Amygdala (tissue), 56 donors: ENCODE results near the gene VMAC.

ENCODE experiments used
- DNase-seq, 56 donors: peaks; one replicate each; lab custom pipeline; 2025; lab: John Stamatoyannopoulos, UW

The VMAC gene

GRCh38 chr19:5926641-5927440 is 22.2 kb downstream of the VMAC start:
- peak in 5 of 56 donors; percentile 2 to 32 (median 17) for DNase-seq

GRCh38 chr19:5927441-5927821 is 22.8 kb downstream of the VMAC start:
- DNase-seq, result no peak

DNA sequence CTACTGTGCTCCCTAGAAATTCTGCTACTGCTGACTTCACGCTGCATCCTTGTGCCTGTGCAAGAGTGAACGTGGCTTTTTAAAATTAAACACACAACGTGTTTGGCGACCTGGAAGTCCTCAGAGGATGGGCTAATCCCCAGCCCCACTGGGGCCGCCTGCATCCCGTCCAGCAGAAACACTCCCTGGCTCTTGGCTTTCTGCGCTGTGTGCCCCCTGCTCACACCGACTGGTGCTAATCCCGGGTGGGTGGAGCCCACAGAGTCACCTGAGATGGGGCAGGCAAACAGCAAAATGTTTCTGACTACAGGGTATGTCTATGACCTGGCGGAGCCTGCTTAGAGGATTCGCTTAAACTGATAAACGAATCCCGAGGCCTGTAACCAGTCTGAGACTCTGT is 24.5 kb downstream of the VMAC start:
- no peak for DNase-seq

GRCh38 chr19:5929625-5930024 is 25.0 kb downstream of the VMAC start:
- DNase-seq, result no peak

- DNase-seq, result no peak
These were observed 26.6 kb downstream of the VMAC start for GRCh38 chr19:5931251-5931650.

DNA sequence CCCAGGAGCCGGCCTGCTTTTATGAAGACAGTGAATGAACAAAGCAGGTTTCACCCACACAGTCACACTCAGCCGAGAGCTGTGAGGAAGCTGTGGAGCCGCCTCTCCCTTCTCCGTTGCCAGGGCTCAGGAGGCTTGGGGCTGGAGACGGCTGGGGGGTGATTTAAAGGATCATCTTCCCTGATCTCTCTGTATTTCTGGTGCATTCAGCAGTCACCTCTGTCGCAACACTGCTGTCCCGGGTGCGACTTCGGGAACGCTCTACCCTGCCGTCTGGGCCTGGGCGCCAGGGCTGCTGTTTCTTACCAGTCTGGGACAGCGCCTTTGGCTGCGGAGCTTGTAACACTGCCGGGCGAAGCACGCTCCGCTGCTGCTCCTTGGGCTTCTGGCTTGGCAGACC is 27.5 kb downstream of the VMAC start:
- DNase-seq, result peak in 23 of 56 donors; percentile 11 to 66 (median 41)

DNA sequence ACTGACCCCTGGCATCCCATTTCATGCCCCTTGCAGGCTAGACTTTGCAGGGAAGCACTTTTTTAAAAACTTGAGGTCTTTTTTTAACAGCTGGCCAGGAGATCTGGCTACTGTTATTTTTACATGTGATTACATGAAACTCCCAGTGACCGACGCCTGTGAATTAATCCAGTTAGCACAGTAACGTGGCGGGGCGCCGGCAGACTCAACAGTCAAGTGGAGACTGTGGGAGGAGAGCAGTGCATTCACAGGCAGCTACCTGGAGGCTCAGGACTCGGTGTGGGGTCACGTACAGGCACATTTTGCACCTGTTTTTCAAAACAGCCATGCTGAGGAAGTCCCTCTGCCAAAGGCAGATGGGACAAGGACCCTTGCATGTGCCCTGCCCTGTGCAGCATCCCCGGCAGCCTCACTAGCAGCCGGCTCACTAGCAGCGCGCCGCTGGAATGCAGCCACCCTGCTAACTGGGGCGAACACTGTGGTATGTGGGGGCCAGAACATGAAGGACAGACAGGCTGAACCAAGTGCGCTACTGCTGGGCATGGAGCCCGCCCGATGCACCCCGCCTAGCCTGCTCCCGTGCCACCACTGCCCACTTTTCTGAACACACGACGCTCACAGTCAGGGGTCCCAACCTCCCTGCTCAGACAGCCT is 28.1 kb downstream of the VMAC start:
- DNase-seq, result peak in 7 of 56 donors; percentile 8 to 45 (median 25)

- DNase-seq, result no peak
These were observed 28.9 kb downstream of the VMAC start for GRCh38 chr19:5933391-5934068.

- no peak for DNase-seq
These were observed 29.4 kb downstream of the VMAC start for GRCh38 chr19:5934069-5934401.

GRCh38 chr19:5934774-5935472 is 30.3 kb downstream of the VMAC start:
- DNase-seq, result peak in 6 of 56 donors; percentile 11 to 23 (median 17)

DNA sequence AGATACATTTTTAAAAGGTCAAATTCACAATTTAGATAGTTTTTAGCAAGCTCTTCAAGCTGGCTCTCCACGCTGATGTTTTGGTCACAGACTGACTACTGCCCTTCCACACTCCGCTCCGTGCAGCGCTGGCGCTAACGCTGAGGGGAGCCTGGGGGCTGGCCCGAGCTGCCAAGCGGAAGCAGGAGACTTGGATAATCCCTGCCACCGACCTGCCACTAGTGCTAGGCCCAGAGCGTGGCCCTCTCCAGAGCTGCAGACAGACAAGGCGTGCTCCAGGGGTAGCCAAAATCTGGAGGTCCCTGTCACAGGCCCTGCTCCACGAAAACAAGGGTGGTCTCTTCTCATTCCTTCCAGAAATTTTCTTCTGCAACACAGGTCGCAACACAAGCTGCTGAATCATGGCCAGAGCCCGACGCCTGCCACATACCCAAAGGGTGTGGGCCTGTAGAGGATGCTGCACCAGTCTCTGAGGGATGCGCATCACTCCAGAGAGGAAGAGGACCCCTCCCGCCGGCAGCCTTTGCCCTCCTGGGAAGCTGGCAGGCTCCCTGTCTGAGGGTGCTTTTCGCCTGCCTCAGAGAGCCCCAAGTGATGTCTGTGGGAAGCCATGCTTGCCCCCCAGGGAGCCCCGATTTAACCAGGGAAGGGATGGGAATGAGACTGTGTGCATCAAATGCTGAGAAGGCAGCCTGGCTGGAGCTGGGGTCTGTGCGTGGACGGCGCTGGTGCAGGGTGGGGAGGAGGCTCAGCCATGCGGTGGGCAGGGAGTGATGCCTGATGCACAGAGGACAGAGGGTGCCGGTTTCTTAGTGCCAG is 31.0 kb downstream of the VMAC start:
- peak in 1 of 56 donors; percentile 21 for DNase-seq

- no peak for DNase-seq
These were observed 31.6 kb downstream of the VMAC start for GRCh38 chr19:5936292-5936592.

DNA sequence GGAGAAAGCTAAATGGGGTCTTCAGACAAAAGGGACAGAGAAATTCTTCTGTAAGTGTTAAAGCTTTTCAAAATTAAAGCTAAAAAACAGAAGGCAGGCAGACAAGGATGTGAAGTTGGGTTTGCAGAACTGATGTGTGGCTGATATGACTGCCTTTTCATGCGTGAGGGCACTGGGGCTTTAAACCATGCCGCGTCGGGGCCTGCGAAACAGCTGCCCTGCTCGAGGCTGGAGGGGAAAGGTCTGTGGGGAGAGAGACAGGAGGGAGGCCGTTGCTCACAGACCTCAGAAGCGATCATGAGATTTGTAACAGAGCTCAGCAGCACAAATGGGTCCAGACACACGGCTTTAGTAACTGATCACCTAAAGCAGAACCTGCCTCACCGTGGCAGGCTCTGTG is 32.9 kb downstream of the VMAC start:
- DNase-seq, result no peak

GRCh38 chr19:5940260-5941208 is 35.9 kb downstream of the VMAC start:
- DNase-seq, result no peak

DNA sequence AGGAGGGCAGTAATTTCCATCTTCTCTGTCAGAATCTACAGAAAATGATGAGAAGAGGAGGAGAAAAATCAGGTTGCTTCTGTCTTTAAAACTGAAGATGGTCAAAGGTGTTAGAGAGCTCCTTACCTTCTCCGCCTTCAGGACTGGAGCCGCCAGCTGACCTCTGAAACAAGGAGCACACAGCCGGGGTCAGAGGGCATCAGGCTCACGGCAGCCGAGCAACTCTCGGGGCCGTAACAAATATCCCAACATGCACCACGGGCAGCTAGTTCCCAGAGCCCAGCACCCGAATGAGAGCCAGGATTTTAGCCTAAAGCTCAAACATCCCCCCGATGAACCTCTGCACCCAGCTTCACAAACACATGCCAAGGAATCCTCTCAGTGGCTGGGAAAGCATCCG is 37.0 kb downstream of the VMAC start:
- DNase-seq, result no peak

DNA sequence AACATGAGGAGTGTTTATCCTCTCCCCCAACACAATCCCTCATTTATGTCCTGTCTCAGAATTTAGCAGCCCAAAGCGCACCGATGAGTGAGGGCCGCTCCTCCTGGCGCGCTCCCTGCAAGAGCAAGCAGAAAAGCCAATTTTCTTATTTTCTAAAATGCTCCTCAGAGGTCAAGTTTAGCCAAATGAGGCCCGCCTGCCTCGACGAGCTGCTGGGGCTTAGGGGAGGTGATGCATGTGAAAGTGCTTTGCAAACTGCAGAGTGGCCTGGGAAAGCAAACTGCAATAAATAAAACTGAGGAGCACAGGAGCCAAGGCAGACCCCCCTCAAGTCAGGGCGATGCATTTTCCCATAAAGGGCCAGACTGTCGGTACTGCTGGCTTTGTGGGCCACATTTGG is 38.4 kb downstream of the VMAC start:
- no peak for DNase-seq

- no peak for DNase-seq
These were observed 39.0 kb downstream of the VMAC start for GRCh38 chr19:5943623-5944022.

- peak in 52 of 56 donors; percentile 21 to 83 (median 64) for DNase-seq
These were observed 42.8 kb downstream of the VMAC start for GRCh38 chr19:5947435-5947834.
